ENCODE measurements around the gene BBLN.

GRCh38 chr9:128145951-128146351 is 14.1 kb upstream of the BBLN start:
- TF ChIP-seq GATA3 (IDR thresholded peaks at IDR 0.05; ENCODE audit: low read depth, low read length) (no peak), GATA2 (IDR thresholded peaks at IDR 0.05; ENCODE audit: low read depth, low read length) (no peak)

Data from SH-SY5Y (cell line).